Stimulated activated CD8-positive, alpha-beta memory T cell treated with anti-CD3 and anti-CD28 coated beads, Interleukin-15, amount 100 ng/mL, for 4 hours (primary cell): ENCODE results near the gene CLSTN2.

ENCODE experiments used
- DNase-seq, 2 donors: peaks; one replicate each; pipeline ENCODE4 v3.0.0-alpha.2; 2020; ENCODE audit warnings: low read depth in 2 of 2

CLSTN2 gene

DNA sequence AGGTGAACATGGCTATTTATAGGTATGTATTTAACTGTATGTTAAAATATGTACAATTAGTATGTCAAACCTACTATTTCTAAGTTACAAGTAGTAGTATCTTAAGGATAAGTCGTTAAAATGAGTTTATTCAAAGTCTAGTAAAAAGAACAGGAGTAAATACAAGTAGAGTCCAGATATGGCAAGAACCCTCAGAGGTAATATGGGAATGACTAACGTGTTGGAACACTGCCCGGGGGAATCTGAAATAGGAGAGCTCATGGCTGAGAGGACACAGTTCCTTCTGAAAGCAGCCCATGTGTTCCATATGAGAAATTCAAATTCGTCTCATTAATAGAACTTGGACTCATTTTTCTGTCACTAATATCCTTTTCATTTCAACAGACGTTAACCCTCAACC, 158.8 kb downstream of the CLSTN2 start:
- DNase-seq: no peak

DNA sequence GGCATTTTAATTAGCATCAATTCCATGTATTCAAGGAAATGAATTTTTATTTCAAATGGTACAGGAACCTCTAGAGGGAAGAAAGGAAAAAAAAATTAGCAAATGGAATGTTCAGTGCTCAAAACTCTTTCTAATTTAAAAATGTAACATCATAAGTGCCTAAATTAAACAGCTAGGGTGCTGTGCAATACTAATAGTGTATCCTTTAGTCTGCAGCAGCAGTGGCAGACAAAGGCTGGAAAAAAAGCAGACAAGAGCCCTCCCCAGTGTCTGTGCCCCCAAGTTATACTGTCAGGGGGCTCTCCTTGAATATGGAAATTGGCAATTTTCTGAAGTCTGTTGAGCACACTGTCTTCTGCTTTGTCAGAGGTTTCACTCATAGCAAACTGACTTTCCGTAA, 159.5 kb downstream of the CLSTN2 start:
- DNase-seq: no peak

DNA sequence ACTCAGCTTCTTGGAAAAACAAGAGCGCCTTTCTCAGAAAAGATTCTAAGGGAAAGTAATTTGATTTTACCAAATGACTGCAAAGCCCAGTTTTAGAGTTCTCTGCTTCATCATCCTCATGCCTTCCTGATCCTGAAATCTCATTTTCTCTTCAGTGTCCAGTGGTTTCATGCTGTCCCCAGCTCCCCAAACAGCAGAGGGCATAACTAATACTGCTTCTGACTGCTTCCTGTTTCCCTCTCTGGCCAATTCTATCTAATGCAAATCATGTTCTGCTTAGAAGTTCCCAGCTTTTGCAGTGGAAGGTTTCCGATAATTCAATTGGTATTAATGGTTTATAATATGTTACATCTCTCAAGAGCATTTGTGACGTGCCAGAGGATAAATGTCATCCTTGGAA, 161.1 kb downstream of the CLSTN2 start:
- no peak for DNase-seq

DNA sequence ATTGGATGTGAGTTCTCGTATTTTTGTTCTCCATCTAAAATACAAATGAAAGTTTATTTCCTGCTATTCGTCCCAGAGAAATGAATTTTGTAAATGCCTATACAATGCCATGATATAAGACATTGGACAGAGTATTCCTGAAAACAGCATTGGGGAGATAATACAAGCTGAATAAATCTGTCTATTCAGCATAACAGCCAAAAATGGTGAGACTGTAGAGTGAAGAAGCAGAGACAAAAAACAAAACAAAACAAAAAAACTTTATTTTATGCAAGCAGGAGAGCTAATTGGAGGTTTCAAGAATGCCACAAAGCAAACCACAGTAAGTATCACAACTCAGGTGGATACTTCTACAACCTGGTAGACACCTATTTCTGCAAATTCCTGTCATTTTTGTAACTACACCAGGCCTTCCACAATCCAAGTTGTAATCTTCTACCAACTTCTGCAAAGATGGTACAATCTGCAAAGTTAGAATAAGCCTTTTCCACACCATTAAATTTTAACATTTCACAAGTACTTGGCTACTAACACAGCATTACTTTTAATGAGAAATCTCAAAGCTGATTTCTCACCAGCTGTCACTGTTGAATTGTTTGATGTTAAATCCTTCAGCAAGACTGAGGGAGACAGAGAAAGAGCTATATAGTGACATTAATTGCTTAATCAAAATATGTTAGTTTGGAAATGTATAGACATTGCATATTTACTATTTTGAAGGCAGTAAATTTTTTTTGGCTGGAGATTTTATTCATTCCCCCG, 163.1 kb downstream of the CLSTN2 start:
- DNase-seq: no peak

DNA sequence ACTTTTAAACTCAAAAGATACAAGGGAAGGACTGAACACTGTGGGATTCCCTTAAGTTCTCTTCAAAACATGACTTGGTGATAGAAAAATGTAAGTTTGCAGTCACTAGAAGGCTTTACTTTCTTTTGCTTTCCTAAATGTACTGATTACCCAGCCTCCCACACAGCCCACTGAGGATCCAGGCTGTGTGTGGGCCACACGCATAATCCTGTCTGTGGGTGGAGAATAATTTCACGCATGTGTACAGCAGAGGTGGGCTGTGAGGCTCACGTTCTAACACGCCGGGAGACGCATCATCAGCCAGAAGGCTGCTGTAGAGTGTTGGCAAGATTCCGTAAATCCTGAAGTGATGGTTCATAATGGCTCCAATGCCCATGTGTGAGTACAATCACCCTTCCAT, 165.5 kb downstream of the CLSTN2 start:
- no peak for DNase-seq

DNA sequence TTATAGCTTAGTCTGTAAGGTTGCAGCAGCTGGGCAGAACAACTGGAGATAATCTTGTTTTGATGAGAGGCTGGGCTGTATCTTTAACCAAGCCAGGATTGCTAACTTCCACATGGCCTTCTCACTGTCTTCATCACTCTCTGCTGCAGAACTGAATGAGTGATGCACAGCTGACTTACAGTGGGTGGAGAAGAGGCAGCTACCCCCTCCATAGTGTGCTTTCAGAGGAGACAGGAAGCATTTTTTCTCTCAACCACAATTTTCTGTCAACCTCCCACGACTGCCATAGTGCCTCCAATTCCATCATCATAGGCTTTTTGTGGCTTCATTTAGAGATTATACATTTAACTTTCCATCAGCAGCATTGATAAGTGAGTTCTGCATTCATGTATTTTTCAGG, 168.2 kb downstream of the CLSTN2 start:
- no peak for DNase-seq

DNA sequence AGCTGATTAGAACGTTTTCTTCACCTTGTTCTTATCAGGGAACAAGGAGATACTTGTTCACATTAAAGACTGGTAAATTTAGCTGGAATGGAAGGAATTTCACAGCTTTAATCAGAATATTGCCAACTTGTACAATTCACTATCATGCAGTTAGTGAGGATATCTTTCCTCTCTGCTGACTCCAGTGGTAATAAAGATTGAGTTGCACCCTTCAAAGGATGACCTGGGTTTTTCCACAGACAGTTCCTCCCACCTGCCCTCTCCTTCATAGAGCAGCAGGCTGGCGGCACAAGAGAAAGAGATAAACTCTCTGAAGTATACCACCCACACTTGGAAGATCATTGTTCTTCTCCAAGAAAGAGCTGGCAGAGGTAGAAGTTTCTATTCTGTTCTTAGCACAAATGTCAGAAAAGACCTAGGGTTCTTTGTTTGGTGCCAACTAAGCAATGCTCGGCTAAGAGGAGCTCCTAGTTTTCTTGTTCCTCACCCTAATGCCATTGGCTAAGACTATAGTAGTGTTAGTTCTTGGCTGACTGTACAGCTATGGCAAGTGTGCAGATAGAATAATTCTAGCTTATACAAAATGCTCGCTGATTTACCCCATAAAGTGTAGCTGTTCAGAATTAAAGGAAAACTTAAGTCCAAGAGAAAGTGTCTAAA, 169.1 kb downstream of the CLSTN2 start:
- no peak for DNase-seq

DNA sequence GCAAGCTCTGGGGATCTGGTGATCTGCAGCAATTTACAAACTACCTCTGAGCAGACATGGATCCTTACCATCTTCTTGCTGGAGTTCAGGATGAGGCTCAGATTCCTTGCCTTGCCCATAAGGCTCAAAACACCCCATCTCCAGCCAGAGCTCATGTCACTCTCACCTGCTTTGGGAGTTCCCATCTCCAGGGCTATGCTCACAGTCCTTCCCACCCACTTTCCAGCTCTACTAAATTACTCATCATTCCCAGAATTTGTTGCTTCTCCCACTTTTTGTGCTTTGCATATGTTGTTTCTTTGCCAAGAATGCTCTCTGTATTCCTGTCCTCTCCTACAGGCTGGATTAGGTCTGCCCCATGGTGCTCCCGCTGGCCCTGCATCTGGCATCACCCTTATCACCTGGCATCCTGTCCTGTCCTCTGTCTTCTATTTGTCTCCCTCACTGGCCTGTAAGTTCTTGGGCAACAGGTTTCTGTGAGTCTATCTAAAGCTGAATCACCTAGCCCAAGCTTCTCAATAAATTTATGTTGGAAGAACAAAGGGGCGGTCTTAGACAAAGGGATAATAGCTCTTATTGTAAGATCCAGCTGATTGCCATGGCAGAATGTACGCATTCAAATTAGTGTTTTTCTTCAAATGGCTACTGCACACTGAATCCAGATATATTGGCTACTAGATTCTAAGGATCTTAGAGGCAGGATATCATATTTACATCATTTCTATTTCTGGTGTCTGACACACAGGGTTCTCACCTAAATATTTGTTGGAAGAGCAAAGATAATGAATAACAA, 179.2 kb downstream of the CLSTN2 start:
- DNase-seq: no peak

DNA sequence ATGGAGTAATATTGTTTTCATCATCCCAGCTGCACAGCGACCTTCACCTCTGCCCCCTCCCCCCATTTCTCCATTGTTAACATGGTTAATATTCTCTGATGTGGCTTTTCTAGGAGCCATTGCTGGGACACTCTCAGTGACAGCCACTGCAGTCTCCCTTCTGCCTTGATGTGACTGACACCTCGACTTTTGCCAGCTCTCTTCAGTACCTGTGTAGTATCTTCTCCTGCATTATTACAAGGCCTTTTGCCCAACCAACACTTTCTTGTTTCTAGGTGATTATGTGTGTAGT, 179.8 kb downstream of the CLSTN2 start:
- no peak for DNase-seq

DNA sequence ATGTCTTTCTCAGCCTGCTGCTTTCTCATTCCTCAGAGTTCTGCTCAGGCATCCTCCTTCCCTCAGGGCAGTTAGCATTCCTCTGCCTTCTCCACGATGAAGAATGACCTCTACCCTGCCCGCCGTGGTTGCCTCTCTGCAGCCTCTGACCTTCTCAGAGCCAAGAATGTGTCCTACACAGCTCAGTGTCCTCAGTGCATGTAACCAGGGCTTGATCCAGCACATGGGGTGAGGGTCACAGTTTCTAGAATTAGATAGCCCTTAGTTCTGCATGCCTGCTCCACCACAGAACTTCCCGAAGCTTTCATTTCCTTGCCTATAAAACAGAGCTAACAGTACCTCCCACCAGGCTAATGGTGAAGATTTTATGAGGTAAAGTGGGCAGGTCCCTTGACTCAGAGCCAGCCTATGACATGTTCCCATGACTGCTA, 182.1 kb downstream of the CLSTN2 start:
- no peak for DNase-seq

DNA sequence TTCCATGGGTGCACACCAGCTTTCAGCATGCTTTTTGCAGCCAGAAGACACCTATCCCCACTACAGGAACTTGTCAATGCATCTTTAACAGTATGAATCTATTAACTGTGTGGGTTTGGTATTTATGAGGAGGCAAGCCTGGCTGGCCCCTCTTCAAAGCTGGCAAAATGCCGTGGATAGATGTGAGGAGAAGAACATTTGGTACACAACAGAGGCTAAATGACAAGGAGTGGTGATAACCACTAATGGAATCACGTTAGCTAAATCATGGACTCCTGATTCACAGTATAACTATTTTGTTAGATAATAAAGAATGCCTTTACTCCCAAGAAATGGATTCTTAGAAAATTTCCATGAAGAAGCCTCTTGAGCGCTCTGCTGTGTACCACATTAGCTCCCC, 187.2 kb downstream of the CLSTN2 start:
- DNase-seq: no peak

DNA sequence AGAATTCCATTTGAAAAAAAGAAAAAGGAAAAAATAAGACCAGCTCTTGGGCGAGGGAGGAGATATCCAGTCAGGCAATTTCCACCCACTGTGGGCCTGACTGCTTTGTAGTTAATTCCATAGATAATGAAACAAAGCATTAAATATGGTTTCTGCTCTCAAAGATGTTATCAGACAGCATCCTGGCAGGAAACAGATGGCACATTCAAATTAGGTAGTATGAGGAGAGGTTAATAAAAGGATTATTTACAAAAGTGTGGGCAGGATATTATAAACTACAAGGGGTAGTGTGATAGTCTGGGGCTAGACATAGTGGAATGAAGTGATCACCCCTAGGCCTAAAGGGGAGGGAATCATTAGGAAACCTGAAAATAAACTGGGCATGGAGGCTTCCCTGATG, 193.2 kb downstream of the CLSTN2 start:
- DNase-seq: no peak

DNA sequence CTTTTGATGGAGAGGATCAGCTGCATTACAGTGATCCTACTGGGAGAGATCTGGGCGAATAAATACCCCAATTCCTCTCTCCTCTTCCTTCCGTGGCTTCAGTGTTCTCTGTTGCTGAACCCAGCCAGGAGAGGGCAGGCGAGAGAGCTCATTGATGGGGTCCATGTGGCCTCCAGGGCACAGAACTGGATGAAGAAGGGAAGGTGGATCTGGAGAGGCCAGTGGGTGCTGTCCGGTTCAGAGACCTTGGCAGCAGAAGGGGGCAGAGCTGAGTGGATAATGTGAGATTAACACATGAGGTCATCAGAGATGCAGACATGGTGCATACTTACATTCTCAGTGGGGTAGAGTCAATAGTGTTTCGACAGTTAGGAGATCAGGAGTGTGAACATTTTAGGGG, 193.6 kb downstream of the CLSTN2 start:
- no peak for DNase-seq

DNA sequence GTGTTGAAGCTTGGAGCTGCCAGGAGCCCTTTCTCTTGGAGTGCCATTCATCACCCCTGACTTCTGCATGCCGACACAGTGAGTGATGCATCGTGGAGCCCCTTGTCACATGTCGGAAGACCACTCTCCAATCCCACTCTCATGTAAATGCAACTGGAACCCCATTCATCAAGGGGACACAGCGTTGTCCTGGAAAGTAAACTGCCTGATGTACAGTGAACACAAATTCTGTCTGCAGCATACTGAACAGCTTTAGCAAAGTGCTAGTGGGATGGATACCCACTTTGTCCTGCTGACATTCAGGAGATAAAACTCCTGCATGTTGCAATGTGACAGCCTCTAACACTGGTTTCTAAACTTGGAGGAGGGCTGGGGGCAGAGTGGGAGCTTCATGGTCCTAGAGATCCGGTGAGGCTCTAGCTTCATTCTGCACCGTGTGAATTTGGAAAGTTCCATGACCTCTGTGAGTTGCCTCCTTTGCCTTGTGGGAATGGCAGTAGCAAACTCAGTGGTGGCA, 194.8 kb downstream of the CLSTN2 start:
- DNase-seq: no peak

DNA sequence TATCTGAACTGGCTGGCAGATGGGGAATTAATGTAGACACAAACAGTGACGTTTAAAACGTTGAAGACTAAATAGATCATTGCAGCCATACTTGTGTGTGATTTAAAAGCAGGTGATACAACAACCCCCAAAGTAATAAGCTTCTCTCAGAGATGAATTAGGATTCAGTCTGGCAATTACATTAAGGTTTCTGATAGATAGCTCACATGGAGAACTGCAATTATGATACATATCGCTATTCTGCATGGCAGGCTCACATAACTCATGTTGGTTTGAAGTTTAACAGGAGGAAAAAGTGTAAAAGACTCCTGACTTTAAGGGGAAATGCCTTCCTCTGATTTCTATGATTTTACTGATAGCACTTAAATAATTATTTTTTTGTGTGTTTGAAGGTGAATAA, 196.9 kb downstream of the CLSTN2 start:
- no peak for DNase-seq

DNA sequence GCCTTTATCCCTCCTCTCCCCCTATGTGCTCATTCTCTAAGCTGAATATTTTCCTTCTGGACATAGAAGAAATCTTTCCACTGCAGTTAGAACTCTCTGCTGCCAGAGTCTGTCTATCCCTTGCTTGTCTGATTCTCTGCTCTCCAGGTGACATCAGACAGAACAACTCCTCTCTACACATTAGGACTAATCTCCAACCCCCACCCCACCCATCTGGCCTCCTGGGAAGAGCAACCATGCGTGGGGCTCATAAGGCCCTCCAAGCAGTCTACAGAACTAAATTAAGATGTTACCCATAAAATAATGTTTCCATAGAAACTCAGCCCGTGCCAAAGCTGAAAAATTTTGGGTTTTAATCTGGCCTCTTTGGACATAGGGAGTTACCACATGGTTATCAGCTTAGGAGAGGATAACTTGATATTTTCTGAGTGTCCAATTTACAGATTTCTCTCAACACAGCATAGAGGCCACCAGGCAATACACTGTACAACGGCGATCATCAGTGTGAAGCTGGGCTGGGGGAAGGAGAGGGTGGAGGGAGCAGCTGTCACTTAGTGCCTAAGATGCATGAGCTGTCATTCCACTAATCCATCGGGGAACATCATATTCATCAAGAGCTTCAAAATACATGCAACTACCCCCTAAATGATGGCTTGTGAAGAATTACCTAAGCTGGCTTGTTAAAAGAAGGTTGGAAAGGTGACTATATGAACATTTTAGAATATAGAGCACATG, 199.4 kb downstream of the CLSTN2 start:
- no peak for DNase-seq

DNA sequence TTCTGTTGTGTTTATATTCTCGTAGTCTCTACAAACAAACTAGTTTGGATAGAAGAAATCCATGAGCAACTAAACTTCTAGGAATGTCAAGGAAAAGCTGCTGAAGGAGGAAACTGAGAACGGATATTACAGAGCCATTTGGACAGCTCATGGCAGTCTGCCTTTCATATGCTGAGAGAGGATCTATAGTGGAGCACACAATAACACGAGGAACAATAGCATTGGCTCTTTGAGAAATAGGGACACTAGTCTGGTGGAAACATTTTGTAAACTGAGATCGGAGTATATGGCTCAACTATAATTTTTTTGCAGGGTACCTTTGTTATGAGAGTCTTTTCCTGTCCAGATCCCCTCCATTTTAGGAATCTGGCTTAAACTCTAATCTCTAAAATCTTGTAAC, 200.5 kb downstream of the CLSTN2 start:
- DNase-seq: no peak

DNA sequence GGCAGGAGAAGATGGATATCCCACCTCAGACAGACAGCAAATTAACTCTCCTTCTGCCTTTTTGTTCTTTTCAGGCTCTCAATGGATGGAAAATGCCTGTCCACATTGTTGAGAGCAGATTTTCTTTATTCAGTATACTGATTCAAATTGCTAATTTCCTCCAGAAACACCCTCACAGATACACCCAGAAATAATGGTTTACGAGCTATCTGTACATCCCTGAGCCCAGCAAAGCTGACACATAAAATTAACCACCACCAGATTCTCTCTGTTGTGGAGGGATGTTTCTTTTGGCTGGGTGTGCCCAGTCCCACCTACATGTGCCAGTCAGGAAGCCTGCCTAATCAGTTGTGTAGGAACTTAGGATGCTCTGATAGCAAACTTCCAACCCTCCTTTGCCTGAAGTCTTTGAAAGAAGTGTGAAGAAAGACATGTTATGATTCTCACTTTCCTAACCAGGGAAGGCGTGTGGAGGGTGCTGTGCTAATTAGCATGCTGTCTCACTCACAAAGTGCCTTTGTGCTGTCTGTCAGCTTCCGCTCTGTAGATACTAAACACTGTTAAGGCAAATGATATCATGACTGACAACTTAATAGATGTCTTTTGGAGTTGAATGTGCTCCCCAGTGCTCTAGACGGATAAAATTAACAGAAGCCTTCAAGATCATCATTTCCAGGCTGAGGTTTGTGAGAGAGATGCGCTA, 208.5 kb downstream of the CLSTN2 start:
- DNase-seq: no peak

DNA sequence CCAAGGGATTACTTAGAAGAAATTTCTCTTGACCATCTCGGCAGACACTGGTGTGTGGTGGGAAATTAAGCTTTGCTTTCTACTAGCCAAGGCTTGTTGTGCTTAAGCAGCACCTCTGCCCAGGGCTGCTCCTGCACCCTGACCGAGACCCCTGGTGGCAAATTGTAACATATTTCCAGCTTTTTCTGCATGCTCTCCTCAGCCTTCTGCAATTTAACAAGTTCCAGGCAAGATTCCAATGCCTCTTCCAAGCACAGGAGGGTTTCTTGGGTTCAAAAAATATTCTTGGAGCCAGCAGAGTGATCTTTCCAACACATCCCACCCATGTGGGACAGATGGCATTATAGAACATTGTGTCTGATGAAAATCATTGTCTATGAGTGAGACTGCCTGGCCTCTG, 210.5 kb downstream of the CLSTN2 start:
- DNase-seq: no peak

DNA sequence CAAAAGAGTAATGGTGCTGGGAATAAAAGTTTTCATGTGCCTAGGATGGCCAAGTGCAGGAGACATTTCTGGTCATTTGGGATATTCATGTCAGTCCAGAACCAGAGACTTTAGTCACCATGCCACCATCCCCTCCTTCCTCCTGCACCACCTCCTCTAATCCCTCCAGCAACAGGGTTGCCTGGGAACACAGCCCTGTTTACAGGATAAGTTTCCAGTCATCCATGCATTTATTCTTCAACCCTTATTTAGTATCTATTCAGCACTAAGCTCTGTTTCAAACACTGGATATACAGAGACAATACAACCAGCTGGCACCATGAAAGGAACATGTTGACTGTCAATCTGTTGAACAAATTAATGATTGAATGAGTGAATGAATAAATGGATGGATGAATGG, 211.7 kb downstream of the CLSTN2 start:
- no peak for DNase-seq

DNA sequence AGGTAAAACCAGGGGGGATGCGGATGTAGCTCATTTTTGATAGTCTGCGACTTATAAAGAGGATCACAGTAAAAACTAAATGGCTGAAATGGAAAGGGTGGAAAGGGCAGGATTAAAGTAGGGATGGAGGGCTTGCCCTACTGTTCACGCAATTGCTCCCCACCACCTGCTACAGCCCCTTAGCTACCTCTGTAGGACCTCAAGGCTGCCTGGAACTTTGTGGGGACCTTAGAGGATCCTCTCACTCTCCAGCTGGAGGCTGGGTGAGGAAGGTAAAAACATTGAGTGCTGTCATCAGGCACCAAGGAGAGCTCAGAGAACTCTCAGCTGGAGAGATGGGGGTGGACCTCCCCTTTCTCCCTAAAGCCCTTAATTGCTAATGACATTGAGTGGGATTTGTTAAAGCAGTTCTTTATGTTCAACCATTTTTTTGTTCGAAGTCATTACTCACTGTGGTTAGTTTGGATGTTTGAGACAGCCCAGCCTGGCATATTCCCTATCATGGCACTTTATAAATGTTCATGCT, 213.0 kb downstream of the CLSTN2 start:
- no peak for DNase-seq
